Stimulated activated CD8-positive, alpha-beta memory T cell treated with anti-CD3 and anti-CD28 coated beads, Interleukin-4, amount 100 ng/mL, for 24 hours (primary cell): ENCODE results near the gene CNNM2.
A peak's percentile ranks its signal among the peaks of the same experiment; 100 is the strongest.
"Not testable (repeated sequence)": the region's sequence is repeated elsewhere in the genome, so short reads cannot be mapped to it uniquely, and the experiment has no call there.

Experiments used
- DNase-seq: peaks from one replicate; pipeline ENCODE4 v3.0.0-alpha.2; 2020; ENCODE audit warnings: low read depth

The CNNM2 gene

DNA sequence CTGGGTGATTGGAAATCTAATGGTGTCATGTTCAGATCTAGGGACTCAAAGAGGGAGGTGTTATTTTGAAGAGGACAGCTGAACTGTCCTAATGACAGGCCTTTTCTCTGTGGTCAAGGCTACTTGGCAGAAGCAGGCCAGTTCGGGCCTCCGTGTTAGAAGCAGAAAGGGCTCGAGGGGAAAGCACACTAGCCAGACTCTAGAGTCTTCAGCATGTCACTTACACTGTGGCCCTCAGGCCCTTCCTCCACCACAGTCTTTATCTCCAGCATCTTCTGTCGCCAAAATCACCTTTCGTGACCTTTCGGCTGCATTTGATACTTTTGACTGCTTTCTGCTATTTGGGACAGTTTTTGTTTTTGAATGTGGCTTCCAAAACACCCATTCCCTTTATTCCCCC is 123.3 kb downstream of the CNNM2 start:
- no peak for DNase-seq

DNA sequence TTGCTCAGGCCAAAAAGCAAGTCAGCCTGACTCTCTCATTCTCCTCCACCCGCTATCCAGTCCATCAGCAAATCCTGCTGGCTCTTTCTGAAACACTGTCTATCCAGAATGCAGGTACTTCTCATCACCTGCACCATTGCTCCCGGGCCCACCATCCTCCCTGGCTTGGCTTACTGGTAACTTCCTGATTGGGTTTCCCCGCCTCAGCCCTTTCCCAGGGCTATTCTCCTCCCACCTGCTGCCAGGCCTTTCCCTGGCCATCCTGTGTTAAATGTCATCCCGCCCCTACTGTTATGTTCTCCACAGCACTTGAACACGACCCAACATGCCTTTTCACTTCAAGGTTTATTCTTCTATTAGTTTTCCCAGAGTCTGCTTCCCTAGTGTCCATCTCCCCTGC is 124.0 kb downstream of the CNNM2 start:
- DNase-seq = no peak

DNA sequence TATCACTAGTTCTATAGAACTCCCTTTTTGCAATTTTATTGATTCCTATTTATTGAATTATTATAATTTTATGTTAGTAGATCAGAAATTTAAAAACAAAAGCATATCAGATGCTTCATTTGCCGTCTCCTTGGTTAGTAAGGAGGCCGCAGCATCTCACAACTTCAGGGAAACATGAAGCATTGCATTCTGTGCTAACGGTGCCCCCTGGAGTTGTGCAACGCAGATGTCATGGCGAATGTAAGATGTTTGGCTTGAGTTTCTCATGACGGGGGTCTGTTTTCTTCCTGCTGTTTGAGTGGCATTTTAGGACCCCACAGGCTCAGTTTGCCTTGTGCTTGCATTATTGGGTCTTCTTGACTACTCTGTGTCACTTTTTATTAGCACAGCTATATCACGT is 124.8 kb downstream of the CNNM2 start:
- DNase-seq = no peak

DNA sequence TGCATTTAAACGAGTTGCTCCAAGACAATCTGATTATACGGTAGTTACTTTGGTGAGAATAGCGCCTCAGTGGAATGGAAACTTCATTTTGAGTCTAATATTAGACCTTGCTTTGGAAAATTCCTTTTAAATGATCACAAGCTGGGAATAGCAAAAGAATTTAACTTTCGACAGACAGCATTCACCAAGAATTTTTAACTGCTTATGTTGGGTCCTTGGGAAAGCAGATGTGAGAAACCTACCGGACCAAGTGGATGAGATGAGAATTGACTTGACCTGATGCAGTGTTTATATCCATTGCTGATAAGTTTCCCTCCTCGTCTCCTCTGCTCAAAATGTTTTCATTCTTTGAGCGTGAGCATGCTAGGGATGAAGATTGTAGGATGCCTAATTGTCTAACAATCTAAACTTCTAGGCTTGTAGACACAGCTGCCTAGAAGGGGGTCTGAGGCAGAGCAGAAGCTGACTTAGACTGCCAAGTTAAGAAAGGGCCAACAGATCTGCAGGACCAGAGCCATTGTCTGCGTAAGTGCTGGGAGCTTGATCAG is 126.9 kb downstream of the CNNM2 start:
- no peak for DNase-seq

DNA sequence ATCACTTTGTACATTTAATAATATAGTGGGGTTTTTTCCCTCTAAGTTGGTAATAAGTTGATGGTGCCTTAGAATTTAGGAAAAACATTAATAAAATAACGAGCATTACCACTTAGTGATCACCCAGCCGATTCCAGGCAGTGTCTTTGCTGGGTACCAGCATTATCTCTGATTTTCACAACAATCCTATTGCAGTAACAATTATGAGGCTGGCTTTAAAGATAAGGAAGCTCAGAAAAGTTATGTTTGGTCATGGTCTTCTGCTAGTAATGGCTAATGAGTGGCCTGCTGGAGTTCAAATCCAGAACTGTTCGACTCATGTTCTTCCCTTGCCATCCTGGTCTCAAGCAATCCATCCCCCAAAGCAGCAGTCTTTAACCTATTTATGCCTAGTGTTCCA is 127.9 kb downstream of the CNNM2 start:
- no peak for DNase-seq

DNA sequence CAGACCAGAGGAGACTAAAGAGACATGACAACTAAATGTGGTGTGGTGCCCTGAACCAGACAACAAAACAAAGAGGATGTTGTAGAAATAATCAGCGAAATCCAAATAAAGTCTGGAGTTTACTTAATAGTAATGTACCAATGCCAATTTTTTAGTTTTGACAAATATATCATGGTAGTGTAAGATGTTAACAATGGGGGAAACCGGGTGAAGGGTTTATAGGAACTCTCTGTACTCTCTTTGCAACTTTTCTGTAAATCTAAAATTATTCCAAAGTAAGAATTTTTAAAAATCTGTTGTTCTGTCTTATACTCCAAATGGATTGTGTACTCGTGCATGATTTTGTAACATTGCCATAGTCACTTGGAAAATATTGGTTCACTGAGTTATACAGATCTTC is 129.3 kb downstream of the CNNM2 start:
- no peak for DNase-seq

DNA sequence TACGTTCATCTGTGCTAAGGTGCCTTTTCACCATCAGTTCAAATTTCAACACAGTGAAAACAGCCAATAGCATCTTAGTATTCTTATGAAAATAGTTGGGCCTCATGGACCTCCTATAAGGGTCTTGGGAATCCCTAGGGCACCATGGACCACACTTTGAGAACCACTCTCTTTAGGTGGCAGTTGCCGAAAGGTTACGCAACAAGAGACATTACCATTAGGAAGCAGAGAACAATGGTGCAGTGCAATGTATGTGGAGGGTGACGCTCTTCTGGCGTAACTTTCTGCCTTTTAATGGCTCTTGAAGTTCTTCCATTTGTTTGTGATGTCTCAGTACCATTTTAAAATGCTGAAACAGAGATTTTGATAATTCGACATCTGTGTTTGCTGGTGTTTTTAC is 131.1 kb downstream of the CNNM2 start:
- no peak for DNase-seq

DNA sequence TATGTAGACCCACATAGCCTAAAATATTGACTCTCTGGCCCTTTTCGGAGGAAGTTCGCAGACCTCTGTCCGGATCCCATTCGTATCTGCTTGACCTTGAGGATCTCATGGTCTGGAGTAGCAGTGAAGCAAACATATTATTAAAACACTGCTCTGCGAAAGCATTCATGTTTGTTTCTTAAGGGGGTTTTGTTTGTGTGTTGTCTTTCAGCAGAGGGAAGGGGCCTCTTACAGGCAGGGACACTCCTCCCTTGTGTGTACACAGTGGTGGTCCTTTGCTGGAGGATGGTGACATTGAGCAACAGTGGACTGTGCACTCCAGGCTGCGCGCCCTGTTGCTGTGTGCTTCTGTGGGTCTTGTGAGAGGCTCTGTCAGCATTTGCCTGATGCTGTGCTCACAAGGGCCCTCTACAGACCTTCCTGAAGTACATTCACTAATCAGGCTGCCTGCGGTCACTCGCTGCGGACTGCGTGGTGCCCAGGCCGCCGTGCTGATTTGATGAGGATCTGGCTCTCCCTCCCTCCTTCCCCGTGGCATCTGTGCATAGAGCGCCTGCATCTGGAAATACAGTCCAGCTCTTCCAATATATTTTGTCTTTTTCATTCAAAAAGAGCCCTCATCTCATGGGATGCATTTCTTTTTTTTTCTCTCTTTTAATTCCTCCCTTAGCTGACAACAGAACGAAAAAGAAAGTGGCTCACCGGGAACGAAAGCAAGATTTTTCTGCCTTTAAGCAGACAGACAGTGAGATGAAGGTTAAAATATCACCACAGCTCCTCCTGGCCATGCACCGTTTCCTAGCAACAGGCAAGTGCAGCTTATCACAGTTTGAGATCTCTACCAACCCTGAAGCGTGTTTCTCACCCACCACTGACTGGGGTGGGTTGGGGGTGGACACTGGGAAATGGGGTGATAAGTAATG is 135.8 kb downstream of the CNNM2 start:
- DNase-seq = peak; percentile 33

DNA sequence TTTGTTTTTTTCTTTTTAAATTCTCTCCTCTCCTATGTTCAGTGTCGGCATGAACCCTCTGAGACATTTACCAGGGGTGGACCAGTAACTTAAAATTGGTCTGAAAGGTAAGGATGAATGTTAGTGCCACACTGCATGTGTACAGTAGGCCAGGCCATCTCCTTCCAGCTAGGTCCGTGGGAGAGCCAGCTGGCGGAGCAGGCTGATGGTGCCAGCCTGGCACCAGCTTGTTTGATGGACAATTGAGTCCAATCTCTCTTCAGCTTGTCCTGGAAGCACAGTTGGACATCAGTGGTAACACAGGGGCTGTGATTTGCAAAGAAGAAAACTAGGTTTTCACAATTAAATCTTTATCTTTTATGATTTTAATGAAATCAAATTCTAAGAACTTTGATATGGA is 136.5 kb downstream of the CNNM2 start:
- DNase-seq = no peak

DNA sequence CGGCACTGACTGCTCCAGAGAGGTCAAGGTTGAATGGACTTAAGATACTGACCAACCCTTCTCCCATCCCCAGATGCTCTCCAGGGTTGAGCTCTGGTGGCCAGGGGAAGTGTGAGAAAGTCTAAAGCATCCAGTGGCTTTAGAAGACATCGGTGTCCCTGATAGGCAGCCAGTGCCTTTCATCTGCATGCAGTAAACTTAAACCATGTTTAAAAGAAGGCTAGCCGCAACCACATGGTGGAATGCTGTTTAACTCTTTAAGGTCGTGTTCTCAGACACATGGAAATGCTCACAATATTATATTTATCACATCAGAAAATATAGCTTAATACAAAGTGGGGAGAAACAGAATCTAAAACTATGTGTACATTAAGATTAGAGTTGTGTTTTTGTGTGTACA is 137.0 kb downstream of the CNNM2 start:
- DNase-seq = no peak

DNA sequence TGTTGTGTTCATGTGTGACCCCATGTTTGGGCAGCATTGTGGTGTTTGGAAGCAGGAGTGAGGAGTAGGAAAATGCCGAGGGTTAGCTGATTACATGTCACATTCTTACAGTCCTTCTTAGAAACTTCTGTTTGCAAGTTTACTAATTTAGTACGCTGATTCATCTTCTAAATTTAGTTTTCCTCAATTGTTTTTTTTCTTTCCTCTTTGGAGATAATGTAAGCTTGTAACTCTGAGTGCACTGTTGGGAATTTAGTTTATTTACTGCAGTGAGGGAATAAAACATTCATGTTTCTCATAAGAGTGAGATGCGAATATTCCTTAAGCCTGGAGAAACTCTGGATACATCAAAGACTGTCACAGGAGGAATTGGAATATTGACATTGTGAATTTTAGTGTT is 139.9 kb downstream of the CNNM2 start:
- DNase-seq = no peak

DNA sequence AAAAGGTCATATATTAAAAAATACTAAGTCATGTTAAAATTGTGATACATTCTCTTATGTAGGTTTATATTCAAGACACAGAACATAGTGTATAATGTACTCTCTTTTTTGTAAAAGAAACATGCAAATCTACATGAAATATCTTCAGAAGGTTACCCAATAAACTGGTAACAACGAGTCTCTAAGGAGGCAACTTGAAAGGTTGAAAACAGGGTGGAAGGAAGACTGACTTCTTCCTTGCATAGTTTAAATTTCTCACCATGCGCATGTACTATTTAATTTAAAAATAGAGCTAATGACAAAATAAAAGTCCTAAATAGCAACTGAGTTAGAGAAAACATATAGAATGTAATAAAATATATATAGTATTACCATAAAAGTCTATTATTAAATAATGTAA is 142.5 kb downstream of the CNNM2 start:
- no peak for DNase-seq

DNA sequence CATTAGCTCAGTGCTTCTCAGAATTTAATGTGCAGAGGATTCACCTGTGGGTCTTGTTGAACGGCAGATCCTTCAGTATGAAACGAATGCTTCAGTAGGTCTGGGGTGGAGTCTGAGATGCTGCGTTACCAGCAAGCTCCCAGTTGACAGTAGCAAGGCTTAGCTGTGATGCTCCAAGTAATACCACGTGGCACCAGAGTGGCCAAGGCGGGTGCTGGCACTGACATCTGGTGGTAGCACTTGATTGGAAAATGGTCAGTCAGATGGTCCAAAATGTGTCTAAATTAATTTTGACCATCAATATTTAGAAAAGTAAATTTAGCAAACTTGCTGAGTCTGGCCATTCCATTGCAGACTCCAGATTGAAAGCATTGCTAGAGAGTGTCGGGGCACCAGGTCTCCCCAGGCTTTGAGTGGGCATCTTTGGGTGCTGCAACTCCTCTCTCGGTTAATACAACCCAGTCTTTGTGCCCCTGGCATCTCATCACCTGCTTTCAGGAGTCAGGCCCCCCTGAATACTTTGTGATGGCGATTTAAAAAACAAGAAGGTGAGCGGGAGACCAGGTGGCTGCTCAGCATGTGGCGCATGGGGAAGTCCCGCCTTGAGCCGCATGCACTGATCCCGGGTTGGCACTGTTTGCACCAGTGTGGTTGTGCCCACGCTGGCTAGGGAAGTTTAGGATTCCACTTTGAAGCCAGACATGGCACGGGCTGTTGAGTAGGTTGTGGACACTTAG is 144.9 kb downstream of the CNNM2 start:
- no peak for DNase-seq

DNA sequence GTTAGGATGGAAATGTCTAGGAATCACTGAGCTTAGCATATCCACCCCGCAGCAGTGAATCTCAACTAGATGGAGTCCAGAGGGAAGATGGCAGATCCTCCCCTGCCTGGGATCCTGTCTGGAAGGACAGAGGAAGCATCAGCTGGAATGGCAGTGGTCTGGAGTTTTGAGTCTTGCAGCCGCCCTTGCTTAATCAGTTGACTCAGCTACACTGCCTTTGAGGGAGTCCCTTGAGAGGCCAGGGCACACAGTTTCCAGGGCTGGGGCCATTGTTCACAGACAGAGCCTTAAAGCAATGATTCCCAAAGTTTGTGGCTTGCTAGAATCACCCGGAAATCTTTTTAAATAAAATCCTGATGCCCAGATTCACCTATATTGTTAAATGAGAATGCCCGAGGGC is 146.9 kb downstream of the CNNM2 start:
- no peak for DNase-seq

DNA sequence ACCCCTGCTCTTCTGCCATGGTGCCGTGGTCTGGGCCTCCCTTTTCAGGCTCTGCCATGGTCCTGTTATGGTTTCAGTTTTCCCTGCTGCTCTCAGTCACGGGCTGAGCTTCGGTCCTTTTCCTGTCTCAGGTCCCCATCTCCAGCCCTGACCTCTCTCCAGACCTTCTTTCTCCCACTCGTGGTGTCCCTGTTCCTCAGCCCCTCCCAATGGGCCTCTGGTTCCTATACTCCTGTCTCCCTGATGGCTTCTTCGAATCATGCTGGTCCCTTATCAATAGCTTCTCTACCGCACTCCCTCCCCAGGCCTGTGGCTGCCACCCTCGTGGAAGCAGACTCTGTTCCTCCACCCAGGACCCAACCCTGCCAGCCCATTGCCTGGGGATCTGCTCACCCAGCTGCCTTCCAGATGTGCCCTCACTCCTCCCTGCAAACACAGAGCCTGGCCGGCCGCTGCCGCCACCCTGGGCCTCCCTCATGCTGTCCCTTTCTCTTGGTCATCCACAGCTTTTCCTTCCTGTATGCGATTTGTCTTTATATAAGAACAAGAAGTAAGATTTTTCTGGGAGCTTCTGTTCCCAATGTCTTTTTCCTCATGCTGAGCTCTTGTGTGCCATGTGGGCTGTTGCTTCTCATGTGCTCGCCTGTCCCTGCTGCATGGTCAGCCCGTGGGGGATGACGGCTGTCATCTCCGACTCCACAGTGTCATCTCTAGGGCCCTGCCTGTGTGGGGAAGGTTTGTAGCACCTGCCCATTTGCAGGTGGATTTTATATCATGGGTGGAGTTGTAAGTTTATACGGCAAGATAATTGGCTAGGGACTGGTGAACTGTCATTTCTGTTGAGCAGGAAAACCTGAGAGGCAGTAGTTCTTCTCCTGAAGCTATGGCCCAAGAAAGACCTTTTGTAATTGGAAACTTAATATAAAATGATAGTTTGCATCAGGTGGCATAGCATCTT is 148.3 kb downstream of the CNNM2 start:
- no peak for DNase-seq

DNA sequence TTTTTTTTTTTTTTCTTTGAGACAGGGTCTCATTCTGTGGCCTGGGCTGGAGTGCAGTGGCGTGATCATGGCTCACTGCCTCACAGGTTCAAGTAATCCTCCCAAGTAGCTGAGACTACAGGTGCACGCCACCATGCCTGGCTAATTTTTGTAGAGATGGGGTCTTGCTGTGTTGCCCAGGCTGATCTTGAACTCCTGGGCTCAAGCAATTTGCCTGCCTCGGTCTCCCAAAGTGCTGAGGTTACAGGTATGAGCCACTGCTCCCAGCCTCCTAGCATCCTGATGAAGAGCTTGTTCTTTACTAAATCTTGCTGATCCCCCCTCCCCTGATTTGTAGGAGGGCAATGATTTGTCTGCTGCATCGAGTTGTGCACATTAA is 149.0 kb downstream of the CNNM2 start:
- not testable (repeated sequence) for DNase-seq

DNA sequence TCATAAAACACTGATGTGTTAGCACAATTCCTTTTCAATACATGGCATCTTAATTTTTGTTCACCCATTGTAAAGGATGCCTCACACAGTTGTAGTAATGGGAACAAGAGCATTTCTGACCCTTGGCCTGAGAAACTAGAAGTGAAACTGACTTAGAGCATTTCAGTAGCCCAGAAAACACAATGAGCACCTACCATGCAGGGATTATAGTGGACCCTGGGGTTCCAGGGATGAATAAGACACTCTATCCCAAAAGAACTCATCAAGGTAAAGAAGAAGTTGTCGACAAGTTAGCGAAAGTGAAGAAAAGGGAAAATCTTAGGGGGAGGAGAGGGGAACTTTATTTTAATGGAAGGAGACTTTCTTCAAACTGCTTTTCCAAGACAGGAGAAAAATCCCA is 149.4 kb downstream of the CNNM2 start:
- no peak for DNase-seq

DNA sequence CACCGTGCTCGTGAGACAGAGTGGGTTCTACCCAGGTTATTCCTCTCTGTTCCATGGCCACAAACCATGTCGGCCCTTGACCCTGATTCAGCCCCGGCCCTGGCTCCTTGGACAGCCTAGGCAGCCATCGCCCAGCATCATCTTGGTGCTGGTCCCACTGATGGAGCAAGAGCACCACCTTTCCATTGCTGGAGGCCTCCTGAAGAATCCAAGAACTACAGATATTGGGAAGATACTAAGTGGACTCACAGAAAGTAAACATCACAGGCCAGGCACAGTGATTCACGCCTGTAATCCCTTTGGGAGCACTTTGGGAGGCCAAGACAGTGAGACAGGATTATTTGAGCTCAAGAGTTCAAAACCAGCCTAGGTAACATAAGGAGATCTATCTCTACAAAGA is 149.9 kb downstream of the CNNM2 start:
- DNase-seq = no peak

DNA sequence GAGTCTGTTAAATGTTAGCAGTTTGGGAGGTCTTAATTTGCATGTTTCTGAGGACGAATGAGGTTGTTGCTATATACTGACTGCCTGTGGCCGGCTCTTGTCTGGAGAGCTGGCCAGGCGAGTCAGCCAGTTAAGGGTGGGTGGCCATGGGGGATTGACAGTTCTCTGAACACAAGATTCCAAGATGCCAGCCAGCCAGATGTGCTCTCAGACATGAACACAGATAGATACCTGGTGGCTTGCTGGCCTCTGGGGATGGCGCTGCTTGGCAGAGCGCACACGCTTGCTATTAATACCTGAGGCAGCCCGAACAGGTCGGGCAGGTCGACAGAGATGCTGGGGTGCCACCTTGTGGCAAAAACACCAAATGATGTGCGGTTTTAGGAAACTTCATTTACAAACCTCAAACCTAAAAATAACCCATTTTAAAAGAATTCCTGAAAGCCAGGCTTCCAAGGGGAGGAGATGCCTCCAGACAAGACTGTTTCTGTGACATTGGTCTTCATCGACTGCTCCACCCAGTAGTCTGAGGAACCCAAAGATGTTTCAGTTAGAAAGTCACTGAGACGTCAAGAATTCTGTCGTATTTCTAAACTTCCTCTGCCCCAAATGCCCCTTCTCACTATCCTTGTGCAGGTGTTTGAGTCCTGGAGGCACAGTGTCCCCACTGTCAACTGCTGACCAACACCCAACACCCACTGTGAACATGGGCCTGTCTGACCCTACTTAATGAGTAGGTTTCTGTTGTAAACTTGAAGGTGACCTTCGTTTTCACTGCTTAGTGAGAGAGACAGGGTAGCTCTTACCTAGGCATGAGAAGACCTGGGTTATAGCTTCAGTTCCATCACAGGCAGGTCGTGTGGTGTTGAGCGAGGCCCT is 151.6 kb downstream of the CNNM2 start:
- DNase-seq = peak; percentile 39

DNA sequence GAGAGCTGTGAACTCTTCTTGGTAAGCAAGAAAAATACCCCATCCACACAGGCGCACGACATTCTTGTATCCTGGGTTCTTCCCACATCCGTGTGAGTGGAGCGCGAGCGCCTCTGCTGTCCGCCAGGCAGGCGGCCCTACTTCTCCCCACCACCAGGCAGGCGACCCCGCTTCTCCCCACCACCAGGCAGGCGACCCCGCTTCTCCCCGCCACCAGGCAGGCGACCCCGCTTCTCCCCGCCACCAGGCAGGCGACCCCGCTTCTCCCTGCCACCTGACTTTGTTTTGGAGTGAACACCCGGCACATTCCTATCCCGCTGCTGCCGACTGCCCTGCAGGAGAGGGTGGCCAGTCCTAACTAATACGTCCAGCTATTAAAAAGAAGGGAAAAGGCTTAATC is 154.2 kb downstream of the CNNM2 start:
- no peak for DNase-seq

DNA sequence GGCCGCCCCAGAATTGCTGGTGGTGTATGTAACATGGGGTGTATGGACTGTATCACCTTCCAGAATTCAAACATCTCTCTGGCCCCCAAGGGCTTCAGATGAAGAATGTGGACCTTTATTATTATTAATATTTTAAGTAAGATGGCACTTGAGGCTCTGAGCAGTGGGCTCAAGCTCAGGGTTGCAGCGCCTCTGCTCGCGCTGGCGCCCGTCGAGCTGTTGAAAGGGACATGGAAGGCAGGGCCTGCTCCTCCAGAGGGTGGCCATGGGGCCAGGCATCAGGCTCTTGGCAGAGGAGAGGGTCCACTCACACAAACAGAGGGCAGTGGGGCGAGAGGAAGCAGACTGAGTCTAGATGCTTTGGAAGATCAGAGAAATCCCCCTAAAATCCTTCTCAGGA is 154.8 kb downstream of the CNNM2 start:
- DNase-seq = no peak
